Epithelial cell of proximal tubule (primary cell): ENCODE measurements around the gene STRBP. TPM values are rescaled to one million over a fixed set of nuclear protein-coding genes. Genes with fewer than 3 reads are reported as not detected.

Experiments
- DNase-seq: peaks from one replicate; pipeline ENCODE4 v3.0.0-alpha.2; 2011; ENCODE audit warnings: low read depth
- H3K4me3 ChIP-seq: 2 replicates; pipeline ENCODE4 v1.5.1; 2011; ENCODE audit warnings: low read depth, mild to moderate bottlenecking, low read length
- CTCF ChIP-seq: conservative IDR thresholded peaks from 2 replicates; pipeline ENCODE4 v1.5.1; 2012; ENCODE audit warnings: low read depth, mild to moderate bottlenecking, low read length
- total RNA-seq: library from RNA; depleted of rRNA; stranded (reverse); fragments of >200 nt; gene quantifications from 2 replicates; pipeline ENCODE4 v1.2.3, GENCODE V29; 2015

The STRBP gene
- total RNA-seq, 1 donor from 2014 or later: 18.2 TPM

- no peak for TF ChIP-seq CTCF
- DNase-seq: no peak
- no peak overlapping the region for H3K4me3 ChIP-seq
These were observed 194.4 kb downstream of the STRBP start for GRCh38 chr9:123073991-123074422.

- no peak for TF ChIP-seq CTCF
- no peak for DNase-seq
These were observed 194.9 kb downstream of the STRBP start for GRCh38 chr9:123073441-123073840.

DNA sequence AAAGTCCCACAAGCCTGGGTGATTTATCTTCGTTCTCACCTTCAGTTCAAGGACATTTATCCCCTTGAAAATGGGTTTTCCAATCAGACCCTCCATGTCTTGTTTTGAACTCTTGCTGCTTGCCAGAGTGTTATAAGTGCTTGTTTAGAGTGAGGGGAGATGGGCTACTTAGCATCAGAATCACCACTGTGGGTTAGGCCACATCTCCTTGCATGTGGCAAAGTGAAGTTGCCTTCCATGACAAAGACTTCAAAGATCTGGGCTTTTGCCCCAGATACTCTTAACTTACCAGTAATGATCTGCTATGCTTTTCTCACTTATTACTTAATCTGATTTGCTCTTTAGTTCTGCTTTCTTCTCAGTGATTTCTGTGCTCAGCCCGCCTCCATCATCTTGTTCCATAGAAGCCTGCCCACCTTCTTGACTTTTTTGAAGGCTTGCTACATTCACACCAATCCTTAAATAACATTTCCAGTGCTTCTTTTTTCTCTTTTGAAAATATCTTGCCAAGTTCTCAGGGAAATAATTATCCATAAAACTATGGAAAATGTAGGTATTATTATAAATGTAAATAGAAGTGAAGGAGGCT is 195.9 kb downstream of the STRBP start:
- no peak overlapping the region for H3K4me3 ChIP-seq
- DNase-seq: no peak
- no peak for TF ChIP-seq CTCF

More at GRCh38 chr9:123073441-123073840, 194.9 kb downstream of the STRBP start:
- H3K4me3 ChIP-seq: no peak overlapping the region

Other genes starting within 250 kb of the STRBP start
- not detected in 2 replicates for gene GPR21, start 234.9 kb downstream of the STRBP start, total RNA-seq
- gene CRB2, start 87.6 kb upstream of the STRBP start, total RNA-seq: 0.14 and 0.35 TPM in 2 replicates